Panc1 (cell line): ENCODE measurements around the gene CDKL1. TPM values are rescaled to one million over a fixed set of nuclear protein-coding genes. Genes with fewer than 3 reads are reported as not detected.

Source experiments
- ATAC-seq: fragments of 200-7000 bp; cut with Tn5 transposase; 2 replicates; pipeline ENCODE4 v1.9.1; 2020; ENCODE audit warnings: mild to moderate bottlenecking, moderate library complexity
- BruUV-seq: library from RNA; stranded (reverse); fragments of 400-500 nt; replicated peaks from 2 replicates; lab custom pipeline; 2021; lab: Mats Ljungman, UMichigan
- CTCF ChIA-PET: fragments of 300-600 bp; sonication (Branson Sonifier 250); formaldehyde crosslinking; loops from one replicate; lab custom pipeline; 2022; ENCODE audit warnings: antibody characterized with exemption; lab: Charles Lee
- POLR2A ChIA-PET: fragments of 300-600 bp; sonication (Branson Sonifier 250); formaldehyde crosslinking; loops from one replicate; lab custom pipeline; 2022; ENCODE audit warnings: antibody characterized with exemption; lab: Charles Lee
- DNase-seq: peaks from one replicate; pipeline ENCODE4 v3.0.0-alpha.2; 2010; ENCODE audit warnings: low read depth, low spot score
- H3K27ac ChIP-seq: 2 replicates; pipeline ENCODE4 v1.5.1; 2011; ENCODE audit warnings: mild to moderate bottlenecking, low read length, inconsistent platforms
- H3K27me3 ChIP-seq: fragments of 200-500 bp; sonication (Bioruptor generic); 2 replicates; pipeline ENCODE4 v1.6.0; 2014; ENCODE audit warnings: low read length, inconsistent platforms; ENCODE audit not compliant: control insufficient read depth, insufficient read depth
- H3K36me3 ChIP-seq: fragments of 200-500 bp; sonication (Bioruptor generic); 2 replicates; pipeline ENCODE4 v1.5.1; 2014; ENCODE audit warnings: inconsistent platforms, mild to moderate bottlenecking, low read length, moderate library complexity; ENCODE audit not compliant: control insufficient read depth, insufficient read depth
- H3K4me1 ChIP-seq: 2 replicates; pipeline ENCODE4 v1.5.1; 2011; ENCODE audit warnings: inconsistent platforms, mild to moderate bottlenecking, low read length, moderate library complexity; ENCODE audit not compliant: control insufficient read depth, insufficient read depth
- H3K4me3 ChIP-seq, 2 experiments: 2 replicates each; pipeline ENCODE4 v1.5.1; 2011 to 2012; ENCODE audit warnings: low read depth in 2 of 2, low read length in 2 of 2, mild to moderate bottlenecking in 2 of 2, inconsistent platforms in 1 of 2, moderate library complexity in 1 of 2
- H3K9me3 ChIP-seq: fragments of 200-500 bp; sonication (Bioruptor generic); 2 replicates; pipeline ENCODE4 v1.5.1; 2014; ENCODE audit warnings: low read depth, mild to moderate bottlenecking, inconsistent platforms, low read length, moderate library complexity; ENCODE audit not compliant: control insufficient read depth, insufficient read depth
- CTCF ChIP-seq: fragments of 450-650 bp; IDR thresholded peaks from 2 replicates; pipeline ENCODE4 v1.5.1; 2017; ENCODE audit warnings: mild to moderate bottlenecking
- POLR2AphosphoS5 ChIP-seq: IDR thresholded peaks from 2 replicates; pipeline ENCODE4 v1.6.1; 2012; ENCODE audit warnings: mild to moderate bottlenecking, low read depth, low read length, moderate library complexity
- REST ChIP-seq, 2 experiments: IDR thresholded peaks; 2 replicates each; pipeline ENCODE4 v1.6.1; 2011 to 2012; ENCODE audit warnings: low read depth in 2 of 2, control low read depth in 1 of 2, low read length in 1 of 2, mild to moderate bottlenecking in 1 of 2, moderate library complexity in 1 of 2; ENCODE audit not compliant: insufficient read depth in 1 of 2
- SIN3A ChIP-seq: IDR thresholded peaks from 2 replicates; pipeline ENCODE4 v1.6.1; 2012; ENCODE audit warnings: low read depth, mild to moderate bottlenecking, low read length, moderate library complexity, borderline replicate concordance; ENCODE audit not compliant: insufficient read depth
- TCF7L2 ChIP-seq: IDR thresholded peaks from 2 replicates; pipeline ENCODE4 v1.6.1; 2011; ENCODE audit warnings: mild to moderate bottlenecking, low read depth, low read length, inconsistent platforms
- in situ Hi-C: cut with HindIII; loops from 2 replicates; pipeline ENCODE4 v1.10.0; 2016; ENCODE audit warnings: low sequenced_read_pairs, low pct_unique_long_range_greater_than_20kb
- intact Hi-C: fragments of 100-400 bp; cut with micrococcal nuclease; formaldehyde crosslinking; loops from one replicate; pipeline ENCODE4 v1.10.0; 2022; ENCODE audit not compliant: unreplicated experiment
- total RNA-seq: library from RNA; stranded (reverse); gene quantifications from one replicate; pipeline ENCODE4 v1.2.1, GENCODE V29; 2021; ENCODE audit not compliant: unreplicated experiment

The CDKL1 gene
- total RNA-seq, 1 experiment from 2014 or later = 5.8 TPM

GRCh38 chr14:50299585-50299984, 97.1 kb downstream of the CDKL1 start:
- in situ Hi-C loops (no loop called here), intact Hi-C loops (no loop called here)
- Histone ChIP-seq H3K27me3 (no peaks in the 10 kb centered on the region), H3K36me3 (no peaks in the 10 kb centered on the region; the same call in 1 of the 2 replicates), H3K27ac (no peak overlapping the region), H3K4me3 (no peak overlapping the region), H3K9me3 (no peaks in the 10 kb centered on the region), H3K4me1 (no peaks in the 10 kb centered on the region)
- ChIA-PET CTCF (no interaction called here), POLR2A (no interaction called here)
- BruUV-seq = no TSS peak
- TF ChIP-seq TCF7L2 = no peak
- no peak for TF ChIP-seq POLR2AphosphoS5
- TF ChIP-seq REST (IDR thresholded peaks at IDR 0.05; ENCODE audit: insufficient read depth in 1 of 2, low read depth in 2 of 2, low read length in 1 of 2) = no peak
- no peak for TF ChIP-seq CTCF
- no peak for TF ChIP-seq SIN3A
- DNase-seq (no peak), ATAC-seq (no peak)

GRCh38 chr14:50290306-50290705, 106.4 kb downstream of the CDKL1 start:
- BruUV-seq = no TSS peak

More at GRCh38 chr14:50290306-50290705, 106.4 kb downstream of the CDKL1 start:
- POLR2A ChIA-PET = no interaction called here
- no peaks in the 10 kb centered on the region for H3K4me1 ChIP-seq
- DNase-seq = no peak
- CTCF ChIA-PET = no interaction called here
- H3K36me3 ChIP-seq = no peaks in the 10 kb centered on the region
- ATAC-seq = no peak
- intact Hi-C loops = no loop called here
- in situ Hi-C loops = no loop called here
- no peaks in the 10 kb centered on the region for H3K27me3 ChIP-seq
- no peak overlapping the region for H3K4me3 ChIP-seq
- TF ChIP-seq POLR2AphosphoS5 (no peak), TCF7L2 (no peak), SIN3A (no peak), CTCF (no peak), REST (IDR thresholded peaks at IDR 0.05; ENCODE audit: insufficient read depth in 1 of 2, low read depth in 2 of 2, low read length in 1 of 2) (no peak)
- H3K27ac ChIP-seq = no peak overlapping the region
- H3K9me3 ChIP-seq = no peaks in the 10 kb centered on the region
